CD4-positive, CD25-positive, alpha-beta regulatory T cell (primary cell): ENCODE measurements around the gene FBN1. TPM values are rescaled to one million over a fixed set of nuclear protein-coding genes. Genes with fewer than 3 reads are reported as not detected.

Experiments
- ATAC-seq, 2 donors: fragments of 150-1000 bp; cut with Tn5 transposase; one replicate each; pipeline ENCODE4 v1.10.0; 2021; ENCODE audit warnings: low read depth in 2 of 2, moderate number of reproducible peaks in 2 of 2, moderate library complexity in 1 of 2
- DNase-seq, 3 donors: peaks; one replicate each; pipeline versions ENCODE4 v3.0.0 to v3.0.0-alpha.2; 2012 to 2022; ENCODE audit warnings: mixed read lengths in 1 of 3
- H3K27ac ChIP-seq: one replicate; pipeline ENCODE4 v1.7.0; 2013; ENCODE audit warnings: mild to moderate bottlenecking, low read length; ENCODE audit not compliant: insufficient read depth, poor library complexity, severe bottlenecking
- H3K27me3 ChIP-seq: one replicate; pipeline ENCODE4 v1.7.0; 2013; ENCODE audit warnings: low read length; ENCODE audit not compliant: control insufficient read depth, insufficient read depth
- H3K36me3 ChIP-seq: one replicate; pipeline ENCODE4 v1.7.0; 2013; ENCODE audit warnings: mild to moderate bottlenecking, low read length, moderate library complexity; ENCODE audit not compliant: control insufficient read depth, insufficient read depth
- H3K4me1 ChIP-seq: 2 replicates; pipeline ENCODE4 v1.7.0; 2013; ENCODE audit warnings: mild to moderate bottlenecking, low read length; ENCODE audit not compliant: insufficient read depth, control insufficient read depth, poor library complexity, severe bottlenecking
- H3K4me3 ChIP-seq: one replicate; pipeline ENCODE4 v1.7.0; 2013; ENCODE audit warnings: low read depth, mild to moderate bottlenecking, low read length, moderate library complexity
- H3K9me3 ChIP-seq, 2 experiments: 1 replicate in 1 of 2; 2 replicates in 1 of 2; pipeline ENCODE4 v1.7.0; 2013; ENCODE audit warnings: low read length in 2 of 2, mild to moderate bottlenecking in 1 of 2, moderate library complexity in 1 of 2; ENCODE audit not compliant: control insufficient read depth in 2 of 2
- H3K27ac Mint-ChIP-seq, 3 donors: one replicate each; pipeline ENCODE4 v1.8.0; 2020 to 2022; ENCODE audit warnings: mild to moderate bottlenecking in 3 of 3, mixed read lengths in 3 of 3, moderate library complexity in 2 of 3
- H3K27me3 Mint-ChIP-seq: one replicate; pipeline ENCODE4 v1.8.0; 2022; ENCODE audit warnings: mild to moderate bottlenecking, mixed read lengths
- H3K36me3 Mint-ChIP-seq: one replicate; pipeline ENCODE4 v1.8.0; 2020; ENCODE audit warnings: mixed read lengths
- H3K4me1 Mint-ChIP-seq, 4 donors: one replicate each; pipeline ENCODE4 v1.8.0; 2020 to 2022; ENCODE audit warnings: mixed read lengths in 4 of 4, mild to moderate bottlenecking in 1 of 4
- H3K4me3 Mint-ChIP-seq, 4 donors: one replicate each; pipeline ENCODE4 v1.8.0; 2020 to 2022; ENCODE audit warnings: mild to moderate bottlenecking in 4 of 4, mixed read lengths in 4 of 4, moderate library complexity in 3 of 4
- H3K9me3 Mint-ChIP-seq, 7 donors: one replicate each; pipeline ENCODE4 v1.8.0; 2020 to 2022; ENCODE audit warnings: mixed read lengths in 7 of 7, mild to moderate bottlenecking in 3 of 7, moderate library complexity in 2 of 7
- polyA plus RNA-seq, 4 donors: library from polyadenylated mRNA; unstranded; fragments of 300-500 nt; fragmentation: Illumina TruSeq; gene quantifications; one replicate each; pipeline ENCODE4 v1.2.3, GENCODE V29; 2021
- total RNA-seq: library from RNA; stranded (reverse); gene quantifications from one replicate; pipeline ENCODE4 v1.2.3, GENCODE V29; 2022

FBN1 gene
- total and polyA plus RNA-seq, 5 donors from 2014 or later, result 0.72 TPM; not detected in 4

DNA sequence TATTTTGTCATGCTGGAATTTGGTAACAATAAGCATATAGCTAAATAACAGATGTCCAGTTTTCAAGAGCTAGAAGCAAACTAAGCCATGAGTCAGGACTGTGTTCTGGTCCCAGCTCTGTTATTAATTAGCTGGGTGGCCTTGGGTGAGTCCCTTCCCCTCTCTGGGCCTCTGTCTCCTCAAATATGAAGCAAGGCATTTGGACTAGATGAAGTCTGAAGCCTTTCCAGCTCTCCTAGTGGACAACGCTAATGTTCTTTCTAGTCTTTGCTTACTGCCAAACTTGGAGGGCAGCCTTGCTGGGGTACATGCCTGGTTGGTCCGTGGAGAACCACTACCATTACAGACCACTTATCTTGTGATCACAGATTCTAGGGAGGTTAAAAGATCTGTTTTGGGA lies 186.6 kb downstream of the FBN1 start:
- no peaks in the 10 kb centered on the region for H3K36me3 Mint-ChIP-seq
- H3K27me3 Mint-ChIP-seq, result peaks cover 4% of the 10 kb centered on the region
- Histone ChIP-seq H3K9me3 (no peaks in the 10 kb centered on the region), H3K27ac (no peak overlapping the region), H3K36me3 (no peaks in the 10 kb centered on the region), H3K27me3 (no peaks in the 10 kb centered on the region), H3K4me3 (no peak overlapping the region), H3K4me1 (no peaks in the 10 kb centered on the region)
- ATAC-seq, result no peak
- no peak overlapping the region for H3K4me3 Mint-ChIP-seq
- H3K27ac Mint-ChIP-seq, result no peak overlapping the region
- peaks cover 0 to 2% (median 0%) of the 10 kb centered on the region in 7 donors for H3K9me3 Mint-ChIP-seq
- no peak for DNase-seq
- no peaks in the 10 kb centered on the region for H3K4me1 Mint-ChIP-seq

DNA sequence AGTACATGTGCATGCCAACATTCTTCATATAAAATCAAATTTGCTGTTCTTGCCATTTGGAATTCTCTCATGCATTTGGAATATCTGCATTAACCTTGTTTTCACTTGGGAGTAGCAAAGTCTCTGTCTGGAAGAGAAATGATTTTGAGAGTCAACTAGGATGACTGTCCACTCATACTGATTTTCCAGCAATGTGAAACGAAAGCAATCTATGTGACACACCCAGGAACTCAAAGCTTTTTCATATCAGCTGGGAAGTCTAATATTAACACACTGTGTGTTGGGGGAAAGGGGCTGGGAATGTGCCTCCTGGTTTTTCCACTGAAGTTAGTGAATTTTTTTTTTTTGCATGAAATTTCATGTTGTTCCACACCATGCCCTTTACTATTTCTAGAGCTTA lies 189.4 kb downstream of the FBN1 start:
- peaks cover 0 to 2% (median 0%) of the 10 kb centered on the region in 7 donors for H3K9me3 Mint-ChIP-seq
- no peak overlapping the region for H3K4me3 ChIP-seq
- no peaks in the 10 kb centered on the region for H3K36me3 ChIP-seq
- H3K27me3 Mint-ChIP-seq, result no peaks in the 10 kb centered on the region
- H3K9me3 ChIP-seq, result no peaks in the 10 kb centered on the region
- H3K4me1 ChIP-seq, result no peaks in the 10 kb centered on the region
- H3K27ac ChIP-seq, result no peak overlapping the region
- H3K36me3 Mint-ChIP-seq, result no peaks in the 10 kb centered on the region
- DNase-seq (no peak), ATAC-seq (no peak)
- no peak overlapping the region for H3K27ac Mint-ChIP-seq
- no peaks in the 10 kb centered on the region for H3K27me3 ChIP-seq
- H3K4me1 Mint-ChIP-seq, result no peaks in the 10 kb centered on the region
- H3K4me3 Mint-ChIP-seq, result no peak overlapping the region

DNA sequence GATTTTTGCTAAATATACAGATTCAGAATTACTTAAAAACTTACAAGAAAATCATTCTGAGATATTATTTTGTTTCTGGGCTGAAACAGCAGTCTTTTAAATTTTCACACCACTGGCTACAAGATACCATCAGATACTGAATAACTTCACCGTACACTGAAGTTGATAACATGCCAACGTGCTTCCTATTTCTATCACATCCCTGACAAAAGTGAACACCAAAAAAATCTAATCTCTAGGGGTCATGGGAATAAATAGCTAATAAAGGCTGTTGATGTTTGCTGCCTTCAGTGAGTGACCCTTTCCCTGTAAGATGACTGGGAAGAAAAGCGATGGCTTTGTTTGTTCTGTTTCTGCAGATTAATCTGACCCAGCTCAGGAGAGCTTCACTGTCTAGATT lies 193.8 kb downstream of the FBN1 start:
- no peaks in the 10 kb centered on the region for H3K4me1 Mint-ChIP-seq
- no peaks in the 10 kb centered on the region for H3K27me3 ChIP-seq
- no peak overlapping the region for H3K4me3 Mint-ChIP-seq
- H3K36me3 ChIP-seq, result no peaks in the 10 kb centered on the region
- H3K9me3 ChIP-seq, result no peaks in the 10 kb centered on the region
- H3K27ac ChIP-seq, result no peak overlapping the region
- no peak for ATAC-seq
- H3K4me3 ChIP-seq, result no peak overlapping the region
- no peaks in the 10 kb centered on the region for H3K4me1 ChIP-seq
- peaks cover 0 to 2% (median 0%) of the 10 kb centered on the region in 7 donors for H3K9me3 Mint-ChIP-seq
- no peaks in the 10 kb centered on the region for H3K27me3 Mint-ChIP-seq
- H3K27ac Mint-ChIP-seq, result no peak overlapping the region
- DNase-seq, result no peak
- H3K36me3 Mint-ChIP-seq, result no peaks in the 10 kb centered on the region

DNA sequence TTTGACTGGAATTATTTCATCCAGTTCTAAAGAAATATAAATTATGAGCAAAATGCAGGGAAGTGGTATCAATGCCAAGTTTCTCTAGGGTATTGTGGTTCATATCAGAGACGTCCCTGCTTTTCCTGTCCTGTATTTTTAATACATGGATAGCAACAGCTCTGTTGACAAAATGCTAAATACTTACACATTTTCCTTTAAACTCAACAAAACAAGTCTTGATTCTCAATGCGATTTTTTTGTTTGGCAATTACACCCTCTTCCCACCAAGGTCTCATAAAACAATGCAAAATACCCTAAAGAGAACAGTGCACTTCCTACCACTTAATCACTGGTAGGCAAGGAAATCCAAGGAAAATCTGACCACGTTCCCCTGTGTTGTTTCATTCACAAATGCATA lies 194.3 kb downstream of the FBN1 start:
- Mint-ChIP-seq H3K36me3 (no peaks in the 10 kb centered on the region), H3K9me3 (peaks cover 0 to 2% (median 0%) of the 10 kb centered on the region in 7 donors), H3K27ac (no peak overlapping the region), H3K27me3 (no peaks in the 10 kb centered on the region), H3K4me3 (no peak overlapping the region), H3K4me1 (no peaks in the 10 kb centered on the region)
- no peak overlapping the region for H3K27ac ChIP-seq
- no peak for DNase-seq
- H3K4me1 ChIP-seq, result no peaks in the 10 kb centered on the region
- H3K4me3 ChIP-seq, result no peak overlapping the region
- no peaks in the 10 kb centered on the region for H3K9me3 ChIP-seq
- H3K36me3 ChIP-seq, result no peaks in the 10 kb centered on the region
- ATAC-seq, result no peak
- no peaks in the 10 kb centered on the region for H3K27me3 ChIP-seq

DNA sequence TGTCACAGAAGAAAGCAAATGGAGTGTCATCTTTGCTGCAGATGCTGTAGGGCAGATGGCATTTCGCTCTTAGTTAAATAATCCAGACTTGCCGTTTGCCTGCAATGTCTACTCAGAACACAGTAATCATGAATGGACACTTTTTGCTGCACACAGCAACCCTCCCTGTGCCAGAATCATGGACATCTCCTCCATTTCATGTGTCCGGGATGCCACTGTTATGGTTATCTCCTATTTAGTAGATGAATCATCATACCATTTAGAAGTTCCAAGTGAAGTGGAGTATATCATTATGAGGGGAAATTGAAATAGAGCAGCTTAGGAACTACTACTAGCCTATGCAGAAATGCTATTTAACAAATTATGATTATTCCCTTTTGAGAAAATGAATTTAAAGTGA lies 195.8 kb downstream of the FBN1 start:
- Mint-ChIP-seq H3K4me1 (no peaks in the 10 kb centered on the region), H3K36me3 (no peaks in the 10 kb centered on the region), H3K4me3 (no peak overlapping the region), H3K9me3 (peaks cover 0 to 2% (median 0%) of the 10 kb centered on the region in 7 donors), H3K27me3 (no peaks in the 10 kb centered on the region), H3K27ac (no peak overlapping the region)
- Histone ChIP-seq H3K27me3 (no peaks in the 10 kb centered on the region), H3K9me3 (no peaks in the 10 kb centered on the region), H3K4me1 (no peaks in the 10 kb centered on the region), H3K27ac (no peak overlapping the region), H3K36me3 (no peaks in the 10 kb centered on the region), H3K4me3 (no peak overlapping the region)
- DNase-seq (no peak), ATAC-seq (no peak)

DNA sequence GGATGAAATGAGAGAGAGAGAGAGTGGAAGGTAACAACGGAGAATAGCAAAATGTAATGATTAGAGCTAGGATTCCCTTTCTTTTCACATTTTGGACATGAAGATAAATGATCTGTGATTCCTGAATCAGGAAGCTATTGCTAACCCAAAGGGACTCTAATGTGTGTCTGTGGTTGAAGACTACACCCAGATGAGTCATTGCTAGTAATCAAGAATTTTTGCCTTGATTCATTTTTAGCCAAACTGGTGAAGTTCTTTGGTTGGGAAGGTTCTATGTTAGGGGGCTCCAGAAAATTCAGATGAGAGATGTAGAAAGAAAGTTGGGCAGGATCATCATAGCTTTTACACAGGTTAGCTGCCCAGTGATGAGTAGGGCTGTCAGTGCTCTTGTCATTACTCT lies 197.9 kb downstream of the FBN1 start:
- peaks cover 5% of the 10 kb centered on the region for H3K27me3 Mint-ChIP-seq
- peaks cover 0 to 2% (median 0%) of the 10 kb centered on the region in 7 donors for H3K9me3 Mint-ChIP-seq
- Histone ChIP-seq H3K4me3 (no peak overlapping the region), H3K27ac (no peak overlapping the region), H3K4me1 (no peaks in the 10 kb centered on the region), H3K36me3 (no peaks in the 10 kb centered on the region), H3K9me3 (no peaks in the 10 kb centered on the region), H3K27me3 (no peaks in the 10 kb centered on the region)
- H3K4me1 Mint-ChIP-seq, result no peaks in the 10 kb centered on the region
- H3K4me3 Mint-ChIP-seq, result no peak overlapping the region
- ATAC-seq (no peak), DNase-seq (no peak)
- no peak overlapping the region for H3K27ac Mint-ChIP-seq
- H3K36me3 Mint-ChIP-seq, result no peaks in the 10 kb centered on the region

DNA sequence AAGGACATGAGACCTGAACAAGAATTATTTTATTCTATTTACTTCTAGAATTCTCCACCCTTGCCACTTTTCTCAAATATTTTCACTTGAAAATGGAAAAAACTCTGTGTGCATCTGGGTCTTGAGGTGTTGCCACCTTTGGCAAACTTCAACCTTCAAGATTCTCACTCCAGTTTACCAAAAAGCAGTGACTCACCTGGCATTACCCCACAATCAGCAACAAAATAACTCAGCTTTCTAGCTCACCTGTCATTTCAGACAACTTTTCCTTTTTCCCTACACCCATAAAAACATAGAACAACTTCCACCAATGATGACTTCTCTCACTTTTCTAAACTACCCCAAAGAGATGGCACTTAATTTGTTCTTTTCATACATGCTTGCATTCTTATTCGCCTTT lies 198.5 kb downstream of the FBN1 start:
- H3K4me3 Mint-ChIP-seq, result no peak overlapping the region
- no peak overlapping the region for H3K4me3 ChIP-seq
- no peaks in the 10 kb centered on the region for H3K36me3 ChIP-seq
- ATAC-seq, result no peak
- peaks cover 0 to 1% (median 0%) of the 10 kb centered on the region in 7 donors for H3K9me3 Mint-ChIP-seq
- no peaks in the 10 kb centered on the region for H3K4me1 ChIP-seq
- peaks cover 5% of the 10 kb centered on the region for H3K27me3 Mint-ChIP-seq
- no peaks in the 10 kb centered on the region for H3K27me3 ChIP-seq
- no peaks in the 10 kb centered on the region for H3K9me3 ChIP-seq
- no peak for DNase-seq
- H3K27ac ChIP-seq, result no peak overlapping the region
- H3K36me3 Mint-ChIP-seq, result no peaks in the 10 kb centered on the region
- H3K4me1 Mint-ChIP-seq, result no peaks in the 10 kb centered on the region
- no peak overlapping the region for H3K27ac Mint-ChIP-seq

DNA sequence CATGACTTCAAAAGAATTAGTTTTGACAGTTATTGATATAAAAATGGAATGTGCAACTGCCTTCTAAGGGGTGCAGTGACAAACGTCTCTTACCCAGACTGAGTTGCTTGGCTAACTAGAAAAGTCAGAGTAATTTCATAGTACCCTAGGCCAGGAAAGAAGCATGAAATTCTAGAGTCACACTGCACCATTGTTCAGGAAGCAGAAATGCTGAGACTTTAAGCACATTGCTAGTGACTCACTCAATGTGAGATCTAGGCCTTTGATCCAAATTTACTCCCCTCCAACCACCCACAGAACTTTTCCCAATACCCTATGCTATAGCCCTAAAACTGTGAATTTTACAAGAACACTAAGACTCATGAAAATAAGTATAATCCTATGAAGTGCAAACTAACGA lies 203.5 kb downstream of the FBN1 start:
- DNase-seq (no peak), ATAC-seq (no peak)
- H3K9me3 Mint-ChIP-seq, result no peaks in the 10 kb centered on the region
- no peaks in the 10 kb centered on the region for H3K27me3 ChIP-seq
- no peak overlapping the region for H3K4me3 ChIP-seq
- no peaks in the 10 kb centered on the region for H3K36me3 ChIP-seq
- no peak overlapping the region for H3K27ac ChIP-seq
- H3K36me3 Mint-ChIP-seq, result no peaks in the 10 kb centered on the region
- no peaks in the 10 kb centered on the region for H3K4me1 ChIP-seq
- H3K27ac Mint-ChIP-seq, result no peak overlapping the region
- no peak overlapping the region for H3K4me3 Mint-ChIP-seq
- H3K27me3 Mint-ChIP-seq, result peaks cover 5% of the 10 kb centered on the region
- no peaks in the 10 kb centered on the region for H3K4me1 Mint-ChIP-seq
- no peaks in the 10 kb centered on the region for H3K9me3 ChIP-seq
